ENCODE data around the gene PDE10A. TPM values are rescaled to one million over a fixed set of nuclear protein-coding genes. Genes with fewer than 3 reads are reported as not detected.
"Not testable (repeated sequence)": the region's sequence is repeated elsewhere in the genome, so short reads cannot be mapped to it uniquely, and the experiment has no call there.

Gene PDE10A
- total RNA-seq, 1 donor from 2014 or later = 2.7 TPM

DNA sequence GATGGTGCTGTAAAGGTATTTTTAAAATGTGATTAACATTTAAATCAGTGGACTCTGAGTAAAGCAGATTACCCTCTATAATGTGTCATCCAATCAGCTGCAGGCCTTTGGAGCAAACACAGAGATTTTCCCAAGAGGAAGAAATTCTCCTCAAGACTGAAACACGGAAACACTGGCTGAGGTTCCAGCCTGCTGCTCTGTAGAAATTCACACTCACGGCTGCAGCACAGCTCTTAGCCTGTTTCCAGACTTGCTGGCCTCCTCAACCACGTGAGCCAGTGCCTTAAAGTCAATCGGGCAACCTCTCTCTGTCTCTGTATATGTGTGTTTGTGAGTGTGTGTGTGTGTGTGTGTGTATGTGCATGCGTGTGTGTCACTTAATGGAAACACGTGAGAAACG is 41.1 kb downstream of the PDE10A start:
- H3K9me3 ChIP-seq = no peaks in the 10 kb centered on the region
- no peak overlapping the region for H3K27ac ChIP-seq
- TF ChIP-seq, protein P1, sequence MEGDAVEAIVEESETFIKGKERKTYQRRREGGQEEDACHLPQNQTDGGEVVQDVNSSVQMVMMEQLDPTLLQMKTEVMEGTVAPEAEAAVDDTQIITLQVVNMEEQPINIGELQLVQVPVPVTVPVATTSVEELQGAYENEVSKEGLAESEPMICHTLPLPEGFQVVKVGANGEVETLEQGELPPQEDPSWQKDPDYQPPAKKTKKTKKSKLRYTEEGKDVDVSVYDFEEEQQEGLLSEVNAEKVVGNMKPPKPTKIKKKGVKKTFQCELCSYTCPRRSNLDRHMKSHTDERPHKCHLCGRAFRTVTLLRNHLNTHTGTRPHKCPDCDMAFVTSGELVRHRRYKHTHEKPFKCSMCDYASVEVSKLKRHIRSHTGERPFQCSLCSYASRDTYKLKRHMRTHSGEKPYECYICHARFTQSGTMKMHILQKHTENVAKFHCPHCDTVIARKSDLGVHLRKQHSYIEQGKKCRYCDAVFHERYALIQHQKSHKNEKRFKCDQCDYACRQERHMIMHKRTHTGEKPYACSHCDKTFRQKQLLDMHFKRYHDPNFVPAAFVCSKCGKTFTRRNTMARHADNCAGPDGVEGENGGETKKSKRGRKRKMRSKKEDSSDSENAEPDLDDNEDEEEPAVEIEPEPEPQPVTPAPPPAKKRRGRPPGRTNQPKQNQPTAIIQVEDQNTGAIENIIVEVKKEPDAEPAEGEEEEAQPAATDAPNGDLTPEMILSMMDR (IDR thresholded peaks at IDR 0.05) = no peak
- H3K27me3 ChIP-seq (ENCODE audit: low read depth) = no peaks in the 10 kb centered on the region
- H3K36me3 ChIP-seq = no peaks in the 10 kb centered on the region
- no peak overlapping the region for H3K4me3 ChIP-seq
- no peaks in the 10 kb centered on the region for H3K4me1 ChIP-seq
- ATAC-seq (no peak), DNase-seq (no peak)
- intact Hi-C loops (cut with DNase I) = no loop called here

DNA sequence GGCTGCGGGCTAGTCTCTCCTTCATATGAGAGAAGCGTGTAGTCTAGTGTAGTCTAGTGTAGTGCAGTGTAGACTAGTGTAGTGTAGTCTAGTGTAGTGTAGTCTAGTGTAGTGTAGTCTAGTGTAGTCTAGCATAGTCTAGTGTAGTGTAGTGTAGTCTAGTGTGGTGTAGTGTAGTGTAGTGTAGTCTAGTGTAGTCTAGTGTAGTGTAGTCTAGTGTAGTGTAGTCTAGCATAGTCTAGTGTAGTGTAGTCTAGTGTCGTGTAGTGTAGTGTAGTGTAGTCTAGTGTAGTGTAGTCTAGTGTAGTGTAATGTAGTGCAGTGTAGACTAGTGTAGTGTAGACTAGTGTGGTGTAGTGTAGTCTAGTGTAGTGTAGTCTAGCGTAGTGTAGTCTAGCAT is 44.1 kb downstream of the PDE10A start:
- H3K36me3 ChIP-seq; intact Hi-C loops (cut with DNase I); H3K4me3 ChIP-seq; H3K27me3 ChIP-seq (ENCODE audit: low read depth); H3K27ac ChIP-seq; H3K9me3 ChIP-seq; DNase-seq; H3K4me1 ChIP-seq; ATAC-seq: not testable (repeated sequence)

DNA sequence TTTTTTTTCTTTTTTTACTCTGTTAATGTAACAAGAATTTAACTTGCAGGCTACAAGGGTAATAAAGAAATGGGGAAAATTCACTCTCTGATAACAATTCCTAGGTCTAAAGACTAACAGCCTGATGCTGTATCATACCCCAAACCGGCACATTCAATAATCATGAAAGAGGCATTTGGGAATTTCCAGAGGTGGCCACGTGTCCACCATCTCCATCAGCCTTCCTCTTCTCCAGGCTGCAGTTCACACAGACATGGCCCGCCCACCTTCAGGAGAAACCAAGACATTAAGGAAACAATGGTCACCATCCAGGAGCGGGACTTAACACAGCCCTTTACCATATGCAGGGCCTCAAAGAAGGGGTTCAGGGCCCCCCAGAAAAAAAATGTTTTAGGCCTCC is 44.8 kb downstream of the PDE10A start:
- H3K27ac ChIP-seq = no peak overlapping the region
- H3K27me3 ChIP-seq (ENCODE audit: low read depth) = no peaks in the 10 kb centered on the region
- DNase-seq (no peak), ATAC-seq (no peak)
- H3K4me1 ChIP-seq = no peaks in the 10 kb centered on the region
- H3K4me3 ChIP-seq = no peak overlapping the region
- intact Hi-C loops (cut with DNase I) = no loop called here
- H3K9me3 ChIP-seq = no peaks in the 10 kb centered on the region
- TF ChIP-seq, protein P1 (IDR thresholded peaks at IDR 0.05) = no peak
- H3K36me3 ChIP-seq = no peaks in the 10 kb centered on the region

DNA sequence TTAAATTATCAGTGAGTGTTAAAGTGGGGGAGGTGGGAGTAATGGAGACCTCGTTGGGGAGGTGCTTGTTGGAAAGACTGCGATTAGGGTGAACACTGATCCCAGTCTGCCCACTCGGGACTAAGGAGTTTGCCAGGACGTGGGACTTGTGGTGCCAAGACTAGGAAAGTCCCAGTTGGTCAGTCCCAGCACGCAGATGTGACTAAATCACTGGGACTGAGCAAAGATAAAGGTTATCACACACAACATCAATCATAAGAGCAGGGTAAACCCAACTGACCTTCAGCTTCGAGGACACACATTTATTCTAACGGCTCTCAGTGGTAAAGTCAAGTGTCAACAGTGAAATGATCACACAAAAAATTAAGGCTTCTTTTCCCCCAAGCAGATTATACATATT is 45.5 kb downstream of the PDE10A start:
- TF ChIP-seq, protein P1 (IDR thresholded peaks at IDR 0.05) = no peak
- ATAC-seq (no peak), DNase-seq (no peak)
- Histone ChIP-seq H3K4me1 (no peaks in the 10 kb centered on the region), H3K27me3 (ENCODE audit: low read depth) (no peaks in the 10 kb centered on the region), H3K4me3 (no peak overlapping the region), H3K36me3 (no peaks in the 10 kb centered on the region), H3K9me3 (no peaks in the 10 kb centered on the region), H3K27ac (no peak overlapping the region)
- intact Hi-C loops (cut with DNase I) = no loop called here

DNA sequence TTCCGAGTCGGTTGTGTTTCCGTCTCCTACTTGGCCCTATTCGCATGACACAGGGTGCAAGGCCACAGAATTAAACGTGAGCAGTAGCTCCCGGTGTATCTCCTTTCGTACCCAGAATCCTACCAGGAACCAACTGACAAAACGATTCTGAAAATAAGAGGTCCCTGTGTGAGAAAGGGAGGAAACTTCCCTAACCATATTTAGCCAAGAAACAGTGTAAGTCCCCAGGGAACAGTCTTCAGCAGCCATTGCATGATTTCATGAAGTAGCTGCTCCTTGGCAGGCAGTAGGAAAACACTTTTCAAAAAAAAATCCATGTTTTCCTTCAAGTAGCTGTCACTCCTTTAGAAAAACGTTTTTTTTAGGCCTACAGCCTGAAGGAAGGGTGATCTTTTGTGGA is 46.9 kb downstream of the PDE10A start:
- ATAC-seq = no peak
- Histone ChIP-seq H3K9me3 (no peaks in the 10 kb centered on the region), H3K4me3 (no peak overlapping the region), H3K36me3 (no peaks in the 10 kb centered on the region), H3K27me3 (ENCODE audit: low read depth) (no peaks in the 10 kb centered on the region), H3K4me1 (no peaks in the 10 kb centered on the region), H3K27ac (no peak overlapping the region)
- TF ChIP-seq, protein P1 (IDR thresholded peaks at IDR 0.05) = no peak
- intact Hi-C loops (cut with DNase I) = no loop called here
- DNase-seq = no peak

DNA sequence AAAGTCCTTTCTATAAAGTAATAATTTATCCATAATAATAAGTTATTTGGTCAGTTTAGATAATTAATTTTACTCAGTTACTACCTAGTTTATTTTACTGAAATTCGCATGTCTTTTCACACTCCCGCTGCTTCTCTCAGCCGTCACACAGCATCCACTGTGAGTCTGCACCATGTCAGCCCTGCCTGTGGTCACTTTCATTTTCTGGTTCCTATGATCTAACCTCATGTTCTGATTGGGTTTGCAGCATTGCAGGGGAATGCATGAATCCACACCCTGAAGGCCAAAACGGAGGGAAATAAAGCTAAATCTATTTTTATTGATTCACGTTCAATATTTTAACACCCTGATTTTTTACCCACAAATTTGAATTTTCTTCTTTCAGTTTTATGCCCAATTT is 47.4 kb downstream of the PDE10A start:
- TF ChIP-seq, protein P1 (IDR thresholded peaks at IDR 0.05) = no peak
- Histone ChIP-seq H3K36me3 (no peaks in the 10 kb centered on the region), H3K4me1 (no peaks in the 10 kb centered on the region), H3K27ac (no peak overlapping the region), H3K4me3 (no peak overlapping the region), H3K9me3 (no peaks in the 10 kb centered on the region), H3K27me3 (ENCODE audit: low read depth) (no peaks in the 10 kb centered on the region)
- intact Hi-C loops (cut with DNase I) = no loop called here
- ATAC-seq = no peak
- DNase-seq = no peak

Measured in lower lobe of right lung (tissue), 2 donors.